Esophagus squamous epithelium (tissue), 4 donors: ENCODE results near the gene GRIK4.

ENCODE experiments used
- CTCF ChIP-seq, 6 experiments: fragments of 450-650 bp in 4 of 6; fragments of 200-600 bp in 2 of 6; sonication (generic) in 2 of 6; IDR thresholded peaks; one replicate each; pipeline ENCODE4 v1.5.1; 2016 to 2019; ENCODE audit warnings: antibody characterized with exemption in 6 of 6, mild to moderate bottlenecking in 4 of 6, moderate library complexity in 4 of 6
- POLR2A ChIP-seq, 4 donors: fragments of 450-650 bp; IDR thresholded peaks; one replicate each; pipeline ENCODE4 v1.6.1; 2017; ENCODE audit warnings: antibody characterized with exemption in 4 of 4, mild to moderate bottlenecking in 4 of 4, moderate library complexity in 3 of 4

- TF ChIP-seq POLR2A (IDR thresholded peaks at IDR 0.05): no peak
- TF ChIP-seq CTCF (IDR thresholded peaks at IDR 0.05): no peak
These were observed 455.3 kb downstream of the GRIK4 start for GRCh38 chr11:120966840-120967239.
